D721Med (cell line): ENCODE measurements around the gene CHCHD10.

Experiments used
- DNase-seq: peaks from one replicate; pipeline ENCODE4 v3.0.0; 2011; ENCODE audit warnings: low spot score; ENCODE audit not compliant: insufficient read length
- FAIRE-seq: peaks from 2 replicates; lab custom pipeline; 2011; peaks lifted over from hg19 to GRCh38; lab: Jason Lieb, UNC
- CTCF ChIP-seq: IDR thresholded peaks from 2 replicates; pipeline ENCODE4 v1.5.1; 2012; ENCODE audit warnings: mild to moderate bottlenecking, control low read depth; ENCODE audit not compliant: insufficient read depth; ENCODE audit errors: missing control alignments

The CHCHD10 gene

GRCh38 chr22:23762842-23763578, 4.8 kb downstream of the CHCHD10 start, which contains the start of gene C22orf15:
TSS of gene C22orf15 (plus strand) at chr22:23762990. CDS start at chr22:23763307, 317 bp downstream.
- FAIRE-seq (no peak), DNase-seq (no peak)
- no peak for TF ChIP-seq CTCF

- no peak for DNase-seq
- no peak for FAIRE-seq
- TF ChIP-seq CTCF = no peak
These were observed 7.7 kb downstream of the CHCHD10 start for GRCh38 chr22:23760056-23760455.

DNA sequence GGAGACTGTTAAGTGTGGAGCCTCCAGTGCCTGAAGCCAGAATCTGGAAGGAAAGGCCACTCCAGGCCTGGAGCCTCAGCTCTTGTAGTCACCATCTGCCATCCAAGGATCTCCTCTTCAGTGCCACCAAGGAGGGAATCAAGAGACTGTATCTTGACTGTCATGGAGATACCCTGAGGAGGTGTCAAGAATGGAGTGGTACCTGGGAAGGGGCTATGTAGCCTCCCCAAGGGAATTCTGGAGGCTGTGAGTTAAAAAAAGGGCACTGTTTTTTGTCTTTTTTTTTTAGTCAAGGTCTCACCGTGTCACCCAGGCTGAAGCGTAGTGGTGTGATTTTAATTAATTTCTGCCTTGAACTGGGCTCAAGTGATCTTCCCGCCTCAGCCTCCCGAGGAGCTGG, 8.2 kb downstream of the CHCHD10 start:
- FAIRE-seq (no peak), DNase-seq (no peak)
- TF ChIP-seq CTCF = no peak

DNA sequence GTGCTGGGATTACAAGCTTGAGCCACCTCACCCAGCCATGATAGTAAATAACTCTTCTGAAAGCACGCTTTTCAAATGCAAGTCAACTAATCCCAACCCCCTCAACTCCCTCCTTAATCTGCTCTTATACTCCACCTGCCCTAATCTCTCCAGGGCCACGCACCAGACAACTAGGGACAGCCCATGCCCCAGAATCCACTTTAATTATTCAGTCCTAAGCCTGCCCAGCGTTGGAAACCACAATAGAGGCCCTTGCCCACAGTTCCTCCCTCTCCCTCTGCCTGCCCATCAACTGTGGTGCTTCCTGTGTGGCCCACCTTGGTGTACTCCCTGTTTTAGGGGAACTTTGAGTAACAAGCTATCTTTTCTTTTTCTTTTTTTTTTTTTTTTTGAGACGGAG, 10.9 kb downstream of the CHCHD10 start:
- no peak for TF ChIP-seq CTCF
- DNase-seq (no peak), FAIRE-seq (no peak)

DNA sequence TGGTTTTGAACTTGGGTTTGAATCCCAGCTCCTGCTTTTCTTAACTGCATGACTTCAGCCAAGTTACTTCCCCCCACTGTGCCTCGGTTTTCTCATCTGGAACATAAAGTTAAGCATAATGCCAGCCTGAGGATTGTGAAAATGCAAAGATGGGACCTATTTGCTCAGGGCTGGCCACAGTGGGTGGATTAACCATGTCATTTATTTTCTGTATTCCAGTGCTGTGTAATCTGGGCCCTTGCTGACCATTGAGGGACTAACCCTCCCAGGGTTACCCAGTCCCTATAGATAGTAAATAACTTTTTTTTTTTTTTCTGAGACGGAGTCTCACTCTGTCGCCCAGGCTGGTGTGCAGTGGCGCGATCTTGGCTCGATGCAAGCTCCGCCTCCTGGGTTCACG, 12.1 kb downstream of the CHCHD10 start:
- no peak for DNase-seq
- no peak for FAIRE-seq
- TF ChIP-seq CTCF = no peak

DNA sequence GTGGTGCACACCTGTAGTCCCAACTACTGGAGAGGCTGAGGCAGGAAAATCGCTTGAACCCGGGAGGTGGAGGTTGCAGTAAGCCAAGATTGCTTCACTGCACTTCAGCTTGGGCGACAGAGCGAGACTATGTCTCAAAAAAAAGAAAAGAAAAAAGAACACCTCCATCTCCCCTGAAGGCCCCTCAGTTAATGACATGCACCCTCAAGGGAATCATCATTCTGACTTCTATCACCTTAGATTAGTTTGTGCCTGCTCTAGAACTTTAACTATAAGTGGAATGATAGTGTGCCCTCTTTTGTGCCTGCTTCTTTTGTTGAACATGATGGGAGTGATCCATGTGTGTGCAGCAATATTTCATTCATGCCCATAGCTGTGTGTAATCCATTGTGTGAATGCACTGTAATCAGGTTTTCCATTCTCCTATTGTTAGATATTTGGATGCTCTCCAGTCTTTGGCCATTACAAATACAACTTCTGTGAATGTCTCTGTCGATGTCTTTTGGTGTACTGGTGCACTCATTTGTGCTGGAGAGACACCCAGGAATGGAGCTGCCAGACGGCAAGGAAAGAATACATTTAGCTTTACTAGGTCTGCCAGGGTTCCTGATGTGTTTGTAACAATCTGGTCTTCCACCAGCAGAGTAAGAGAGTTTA, 12.7 kb downstream of the CHCHD10 start:
- no peak for DNase-seq
- no peak for FAIRE-seq

More for the DNA sequence above, 12.7 kb downstream of the CHCHD10 start:
- TF ChIP-seq CTCF = no peak
